HG03354 (cell line): ENCODE measurements around the gene SUPT3H.
"Not testable (repeated sequence)": the region's sequence is repeated elsewhere in the genome, so short reads cannot be mapped to it uniquely, and the experiment has no call there.

ENCODE experiments used
- ATAC-seq: cut with Tn5 transposase; IDR thresholded peaks from one replicate; pipeline ENCODE4 v1.9.1; 2021; ENCODE audit warnings: mild to moderate bottlenecking; ENCODE audit not compliant: unreplicated experiment, poor library complexity, severe bottlenecking

Gene SUPT3H

DNA sequence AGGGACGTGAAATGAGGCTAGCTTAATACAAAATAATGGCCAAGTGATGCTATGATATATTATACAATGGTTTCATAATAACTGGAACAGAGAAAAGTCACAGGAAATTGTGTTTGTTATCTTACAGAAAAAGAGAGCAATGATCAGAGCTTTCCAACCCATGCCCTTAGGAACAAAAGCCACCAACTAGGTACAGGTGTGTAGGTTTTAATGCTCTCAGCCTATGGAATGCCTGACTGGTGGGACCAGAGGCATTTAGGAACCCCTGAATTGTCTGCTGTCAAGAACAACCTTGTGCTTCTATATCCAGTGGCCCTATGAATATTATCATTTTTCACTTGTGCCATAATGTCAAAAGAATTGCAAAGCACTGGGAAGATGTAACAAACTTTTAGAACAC, 182.6 kb downstream of the SUPT3H start:
- no peak for ATAC-seq

GRCh38 chr6:45192556-45192955, 185.2 kb downstream of the SUPT3H start:
- no peak for ATAC-seq

DNA sequence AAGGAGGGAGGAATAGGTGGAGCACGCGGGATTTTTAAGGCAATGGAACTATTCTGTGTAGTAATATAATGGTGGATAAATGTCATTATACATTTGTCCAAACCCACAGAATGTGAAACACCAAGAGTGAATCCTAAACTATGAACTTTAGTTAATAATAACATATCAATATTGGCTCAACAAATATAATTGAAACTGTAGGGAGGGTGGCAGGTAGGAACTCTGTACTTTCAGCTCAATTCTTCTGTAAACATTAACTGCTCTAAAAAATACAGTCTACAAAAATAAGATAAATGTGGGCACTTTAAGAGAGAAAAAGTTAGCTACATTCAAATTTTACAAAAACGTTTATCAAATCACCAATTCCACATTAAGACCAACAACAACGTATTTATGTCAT, 186.3 kb downstream of the SUPT3H start:
- no peak for ATAC-seq

- ATAC-seq: no peak
Measured at GRCh38 chr6:45187836-45188235, 189.9 kb downstream of the SUPT3H start.

DNA sequence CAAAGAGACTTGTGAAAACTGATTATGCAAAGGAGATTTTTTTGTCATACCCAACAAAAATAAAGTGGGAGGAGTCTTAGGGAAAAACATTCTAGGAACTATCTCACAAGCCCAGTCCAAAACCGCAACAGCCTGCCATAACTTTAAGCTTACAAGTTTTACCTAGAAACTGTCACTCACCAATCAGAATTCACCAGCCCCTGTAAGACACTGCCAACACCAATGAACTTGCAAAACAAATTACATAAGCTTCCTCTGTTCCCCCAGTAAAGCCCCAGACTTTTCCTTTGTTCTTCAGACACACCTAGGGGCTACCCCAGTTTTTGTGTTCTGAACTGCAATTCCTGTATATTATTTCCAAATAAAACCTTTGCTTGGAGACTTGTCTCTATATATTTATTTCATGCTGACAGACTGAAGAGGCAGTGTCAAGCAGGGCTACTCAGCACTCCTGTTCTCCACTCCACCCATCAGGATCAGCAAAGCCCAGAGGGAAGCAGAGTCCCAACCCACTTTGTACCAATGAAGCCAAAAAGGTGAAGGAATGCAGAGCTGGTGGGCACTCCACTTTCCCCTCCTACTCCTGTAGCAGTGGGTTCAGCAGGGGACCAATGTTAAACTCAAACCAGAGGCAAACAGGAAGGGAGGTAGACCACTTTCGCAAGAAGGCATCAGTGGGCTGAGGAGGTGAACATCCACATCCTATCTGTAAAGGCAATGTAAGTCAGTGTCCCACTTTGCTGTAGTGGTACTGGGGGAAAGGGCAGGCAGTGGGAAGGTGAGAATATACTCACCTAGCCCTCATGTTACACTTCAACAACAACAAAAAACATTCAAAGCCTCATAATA, 192.1 kb downstream of the SUPT3H start:
- ATAC-seq: no peak

DNA sequence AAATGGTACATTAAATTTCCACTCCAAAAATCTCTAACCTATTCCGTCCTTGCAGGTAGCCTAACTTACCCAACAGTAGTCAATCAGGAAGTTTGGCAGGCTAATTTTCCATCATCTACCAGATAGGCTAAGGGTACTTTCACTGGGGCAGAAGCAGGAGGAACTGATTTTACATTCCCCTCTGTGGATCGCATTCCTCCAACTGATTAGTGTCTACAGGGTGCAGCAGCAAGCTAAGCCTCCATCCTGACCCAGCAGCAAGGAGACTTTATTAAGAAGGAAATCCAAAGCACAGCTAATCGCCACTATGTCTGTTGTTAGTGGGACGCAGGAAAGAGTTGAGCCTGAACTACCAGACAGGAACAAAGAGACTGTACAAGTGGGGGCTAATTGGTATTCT, 192.8 kb downstream of the SUPT3H start:
- no peak for ATAC-seq

DNA sequence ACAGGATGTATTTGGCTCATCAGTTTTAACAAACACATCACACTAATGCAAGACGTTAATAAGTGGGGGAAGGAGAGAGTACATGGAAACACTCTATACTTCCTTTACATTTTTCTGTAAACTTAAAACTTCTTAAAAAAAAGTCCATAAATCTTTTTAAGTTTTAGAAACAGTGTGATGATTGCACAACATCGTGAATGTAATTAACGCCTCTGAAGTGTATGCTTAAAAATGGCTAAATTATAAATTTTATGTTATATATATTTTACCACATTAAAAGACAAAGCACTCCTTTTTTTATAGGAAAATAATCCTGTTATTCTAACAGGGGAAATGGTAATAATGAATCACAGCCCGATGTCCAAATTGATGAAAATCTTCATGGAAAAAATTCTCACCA, 193.7 kb downstream of the SUPT3H start:
- ATAC-seq: no peak

- not testable (repeated sequence) for ATAC-seq
Measured at GRCh38 chr6:45176373-45176772, 201.4 kb downstream of the SUPT3H start.

GRCh38 chr6:45175272-45175671, 202.5 kb downstream of the SUPT3H start:
- no peak for ATAC-seq

DNA sequence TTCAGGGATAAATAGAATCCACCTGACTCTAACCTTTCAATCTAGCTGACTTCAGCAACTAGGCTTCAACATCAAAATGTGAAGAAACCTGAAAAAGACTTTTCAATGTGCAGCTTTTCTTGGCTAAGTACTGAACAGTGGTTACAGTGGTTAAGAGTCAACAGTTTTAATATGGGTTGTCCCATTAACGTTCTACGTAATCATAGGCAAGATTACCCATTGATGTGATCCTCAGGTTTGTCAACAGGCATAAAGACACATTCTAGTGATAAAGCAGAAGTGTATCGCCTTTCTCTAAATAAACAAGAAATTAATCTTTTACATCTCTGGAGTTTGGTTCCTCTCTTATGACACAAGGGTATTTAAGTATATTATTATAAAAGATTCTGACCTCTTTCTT, 203.7 kb downstream of the SUPT3H start:
- ATAC-seq: no peak

- no peak for ATAC-seq
Measured at GRCh38 chr6:45171380-45171779, 206.4 kb downstream of the SUPT3H start.

GRCh38 chr6:45170309-45170708, 207.4 kb downstream of the SUPT3H start:
- no peak for ATAC-seq

- ATAC-seq: no peak
Measured at GRCh38 chr6:45169815-45170214, 207.9 kb downstream of the SUPT3H start.

GRCh38 chr6:45163952-45164766, 213.6 kb downstream of the SUPT3H start:
- ATAC-seq: peak; percentile 64

GRCh38 chr6:45160305-45160704, 217.4 kb downstream of the SUPT3H start:
- no peak for ATAC-seq

- peak; percentile 99 for ATAC-seq
Measured at GRCh38 chr6:45156075-45156474, 221.7 kb downstream of the SUPT3H start.

DNA sequence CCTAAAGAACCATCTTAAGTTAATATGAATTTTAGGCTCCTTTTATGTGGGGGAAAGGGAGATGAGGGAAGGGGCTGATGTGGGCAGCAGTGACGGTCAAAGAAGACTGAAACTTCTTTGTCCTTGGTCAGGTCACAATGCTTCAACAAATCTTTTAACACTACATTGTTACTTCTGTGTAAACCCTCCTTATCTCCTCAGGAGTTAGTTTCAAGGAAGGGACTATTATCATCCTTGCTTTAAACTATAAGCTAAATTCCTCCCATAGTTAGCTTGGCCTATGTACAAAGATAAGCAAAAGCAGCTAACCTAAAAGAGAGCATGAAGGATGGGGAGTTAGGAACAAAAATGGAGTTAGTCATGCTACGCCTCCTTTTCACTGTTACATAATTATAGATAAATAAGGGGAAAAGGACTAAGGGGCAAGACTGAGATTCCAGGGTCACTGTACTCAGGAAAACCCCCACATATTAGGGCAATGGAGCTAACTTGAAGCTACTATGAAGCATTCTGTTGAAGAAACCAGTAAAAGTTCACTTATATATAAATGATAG, 222.3 kb downstream of the SUPT3H start:
- ATAC-seq: no peak

GRCh38 chr6:45154679-45155078, 223.1 kb downstream of the SUPT3H start:
- no peak for ATAC-seq

- no peak for ATAC-seq
Measured at GRCh38 chr6:45148711-45149341, 228.9 kb downstream of the SUPT3H start.

- no peak for ATAC-seq
Measured at GRCh38 chr6:45148278-45148677, 229.5 kb downstream of the SUPT3H start.
